Left lung (tissue), 10 donors: ENCODE measurements around the gene HCN4. TPM values are rescaled to one million over a fixed set of nuclear protein-coding genes. Genes with fewer than 3 reads are reported as not detected.

Source experiments
- ATAC-seq: fragments of 200-7000 bp; cut with Tn5 transposase; one replicate; pipeline ENCODE4 v1.9.1; 2020; ENCODE audit warnings: moderate library complexity
- DNase-seq, 4 donors: peaks; one replicate each; pipeline ENCODE4 v3.0.0-alpha.2; 2013 to 2020
- H3K27ac ChIP-seq, 2 donors: fragments of 200-600 bp; sonication (generic) in 1 of 2; one replicate each; pipeline versions ENCODE4 v1.5.0 to v1.8.0; 2020 to 2021
- H3K27me3 ChIP-seq, 2 donors: fragments of 200-600 bp; sonication (generic) in 1 of 2; one replicate each; pipeline versions ENCODE4 v1.5.0 to v1.8.0; 2020 to 2021
- H3K36me3 ChIP-seq, 2 donors: fragments of 200-600 bp; sonication (generic) in 1 of 2; one replicate each; pipeline versions ENCODE4 v1.5.0 to v1.8.0; 2020 to 2021
- H3K4me1 ChIP-seq, 2 donors: fragments of 200-600 bp; one replicate each; pipeline ENCODE4 v1.8.0; 2021
- H3K4me3 ChIP-seq, 2 donors: fragments of 200-600 bp; sonication (generic) in 1 of 2; one replicate each; pipeline versions ENCODE4 v1.5.0 to v1.8.0; 2020 to 2021; ENCODE audit warnings: mild to moderate bottlenecking in 1 of 2
- H3K9me3 ChIP-seq, 2 donors: fragments of 200-600 bp; sonication (generic) in 1 of 2; one replicate each; pipeline versions ENCODE4 v1.5.0 to v1.8.0; 2020 to 2021
- CTCF ChIP-seq, 2 donors: fragments of 200-600 bp; sonication (generic) in 1 of 2; IDR thresholded peaks; one replicate each; pipeline versions ENCODE4 v1.5.0 to v1.8.0; 2021; ENCODE audit warnings: antibody characterized with exemption in 2 of 2
- intact Hi-C, 2 donors: fragments of 100-400 bp; cut with DNase I; formaldehyde crosslinking; loops; one replicate each; pipeline versions ENCODE4 v1.11.2 to v1.14.2; 2022
- polyA plus RNA-seq, 6 donors: library from polyadenylated mRNA; unstranded; fragments of 120-200 nt; gene quantifications; one replicate each; pipeline ENCODE4 v1.2.1, GENCODE V29; 2013; ENCODE audit not compliant: insufficient read length in 6 of 6
- total RNA-seq, 2 donors: library from RNA; stranded (reverse); fragmentation: NEBNext Ultra II Directional; extraction: Animal tissue kit (Norgen Biotek cat#: 25700); gene quantifications; one replicate each; pipeline ENCODE4 v1.2.1, GENCODE V29; 2021
- donor health status: DM: no; HTN: yes; CAD: no.
- donor health status: DM: no; HTN: no; CAD: no.

The HCN4 gene
- total and polyA plus RNA-seq, 8 donors, result 0.09 to 0.27 (median 0.18) TPM

- DNase-seq, result no peak
- no peak overlapping the region for H3K27ac ChIP-seq
- H3K9me3 ChIP-seq, result no peaks in the 10 kb centered on the region
- intact Hi-C loops, result no loop called here
- H3K4me3 ChIP-seq, result no peak overlapping the region
- H3K4me1 ChIP-seq, result no peaks in the 10 kb centered on the region
- H3K36me3 ChIP-seq, result no peaks in the 10 kb centered on the region
- peaks cover 0 to 11% of the 10 kb centered on the region in 2 donors for H3K27me3 ChIP-seq
- no peak for ATAC-seq
- TF ChIP-seq CTCF (IDR thresholded peaks at IDR 0.05), result no peak
Measured at GRCh38 chr15:73335471-73335870, 33.3 kb downstream of the HCN4 start.

- H3K9me3 ChIP-seq, result no peaks in the 10 kb centered on the region
- ATAC-seq (no peak), DNase-seq (no peak)
- no peak overlapping the region for H3K4me3 ChIP-seq
- no peaks in the 10 kb centered on the region for H3K36me3 ChIP-seq
- H3K27ac ChIP-seq, result no peak overlapping the region
- H3K27me3 ChIP-seq, result peaks cover 0 to 11% of the 10 kb centered on the region in 2 donors
- no peak for TF ChIP-seq CTCF (IDR thresholded peaks at IDR 0.05)
- no peaks in the 10 kb centered on the region for H3K4me1 ChIP-seq
- intact Hi-C loops, result no loop called here
Measured at GRCh38 chr15:73335026-73335425, 33.7 kb downstream of the HCN4 start.

GRCh38 chr15:73334086-73334485 lies 34.7 kb downstream of the HCN4 start:
- no peaks in the 10 kb centered on the region for H3K36me3 ChIP-seq
- DNase-seq (peak in 1 of 4 donors; percentile 8), ATAC-seq (no peak)
- H3K4me1 ChIP-seq, result no peaks in the 10 kb centered on the region
- H3K27ac ChIP-seq, result no peak overlapping the region
- no peak for TF ChIP-seq CTCF (IDR thresholded peaks at IDR 0.05)
- intact Hi-C loops, result no loop called here
- no peaks in the 10 kb centered on the region for H3K9me3 ChIP-seq
- H3K27me3 ChIP-seq, result peaks cover 0 to 11% of the 10 kb centered on the region in 2 donors
- no peak overlapping the region for H3K4me3 ChIP-seq

GRCh38 chr15:73333001-73333400 lies 35.8 kb downstream of the HCN4 start:
- peaks cover 0 to 11% of the 10 kb centered on the region in 2 donors for H3K27me3 ChIP-seq
- ATAC-seq (no peak), DNase-seq (no peak)
- no peak overlapping the region for H3K27ac ChIP-seq
- intact Hi-C loops, result no loop called here
- TF ChIP-seq CTCF (IDR thresholded peaks at IDR 0.05), result no peak
- H3K4me3 ChIP-seq, result no peak overlapping the region
- H3K9me3 ChIP-seq, result no peaks in the 10 kb centered on the region
- no peaks in the 10 kb centered on the region for H3K36me3 ChIP-seq
- no peaks in the 10 kb centered on the region for H3K4me1 ChIP-seq

GRCh38 chr15:73331991-73332925 lies 36.5 kb downstream of the HCN4 start:
- intact Hi-C loops, result no loop called here
- ATAC-seq (no peak), DNase-seq (no peak)
- H3K36me3 ChIP-seq, result no peaks in the 10 kb centered on the region
- no peak overlapping the region for H3K27ac ChIP-seq
- H3K9me3 ChIP-seq, result no peaks in the 10 kb centered on the region
- peaks cover 0 to 11% of the 10 kb centered on the region in 2 donors for H3K27me3 ChIP-seq
- TF ChIP-seq CTCF (IDR thresholded peaks at IDR 0.05), result no peak
- no peaks in the 10 kb centered on the region for H3K4me1 ChIP-seq
- H3K4me3 ChIP-seq, result no peak overlapping the region
